ENCODE data around the gene DNAJC4.

DNA sequence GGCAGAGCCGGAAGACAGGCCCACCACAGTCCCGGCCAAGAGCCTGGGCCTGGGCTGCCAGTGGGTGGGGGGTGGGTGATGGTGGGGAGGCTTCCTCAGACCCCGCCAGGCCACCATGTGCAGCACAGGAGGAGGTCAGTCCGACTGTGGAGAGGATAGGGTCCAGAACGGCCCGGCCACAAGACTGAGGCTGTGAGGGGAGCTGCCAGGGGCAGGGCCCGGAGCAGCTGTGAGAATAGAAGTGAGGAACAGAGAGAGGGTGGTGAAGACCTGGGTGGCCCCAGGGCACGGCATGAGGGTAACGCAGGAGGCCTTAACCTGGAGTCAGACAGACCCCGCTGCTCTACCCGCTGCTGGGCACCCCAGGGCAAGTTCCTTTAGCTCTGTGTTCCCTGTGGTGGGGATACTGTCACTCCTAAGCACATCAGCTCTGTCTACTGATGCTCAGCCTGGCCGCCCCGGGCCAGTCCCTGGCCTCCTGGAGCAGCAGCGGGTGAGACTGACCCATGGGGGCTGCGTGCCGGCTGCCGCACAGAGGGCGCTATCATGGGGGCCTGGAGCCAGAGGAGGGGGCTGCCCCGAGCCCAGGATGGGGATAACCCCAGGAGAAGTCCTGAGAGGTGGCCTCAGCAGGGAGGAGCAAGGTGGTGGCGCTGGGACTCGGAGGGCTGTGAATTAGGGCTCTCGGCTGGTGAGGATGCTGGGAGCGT lies 22.1 kb upstream of the DNAJC4 start:
- TF ChIP-seq EZH2 (IDR thresholded peaks at IDR 0.05; ENCODE audit: insufficient read depth, poor library complexity, severe bottlenecking): no peak
- no peak for TF ChIP-seq EZH2phosphoT487 (IDR thresholded peaks at IDR 0.05; ENCODE audit: insufficient read depth, low read depth)
